HG03135 (cell line): ENCODE results near the gene PANK2.
"Not testable (repeated sequence)": the region's sequence is repeated elsewhere in the genome, so short reads cannot be mapped to it uniquely, and the experiment has no call there.

Experiments
- ATAC-seq: cut with Tn5 transposase; IDR thresholded peaks from one replicate; pipeline ENCODE4 v1.9.1; 2021; ENCODE audit warnings: mild to moderate bottlenecking, moderate library complexity; ENCODE audit not compliant: unreplicated experiment

PANK2 gene

DNA sequence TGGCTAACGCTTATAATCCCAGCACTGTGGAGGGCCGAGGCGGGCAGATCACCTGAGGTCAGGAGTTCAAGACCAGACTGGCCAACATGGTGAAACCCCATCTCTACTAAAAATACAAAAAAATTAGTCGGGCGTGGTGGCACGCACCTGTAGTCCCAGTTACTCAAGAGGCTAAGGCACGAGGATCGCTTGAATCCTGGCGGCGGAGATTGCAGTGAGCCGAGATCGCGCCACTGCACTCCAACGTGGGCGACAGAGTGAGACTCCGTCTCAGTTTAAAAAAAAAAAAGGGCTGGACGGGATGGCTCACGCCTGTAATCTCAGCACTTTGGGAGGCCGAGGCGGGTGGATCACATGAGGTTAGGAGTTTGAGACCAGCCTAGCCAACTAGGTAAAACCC lies 83.4 kb downstream of the PANK2 start:
- not testable (repeated sequence) for ATAC-seq

- no peak for ATAC-seq
Observed at GRCh38 chr20:3973705-3974104, 84.5 kb downstream of the PANK2 start.

- ATAC-seq = no peak
Observed at GRCh38 chr20:3976511-3976910, 87.3 kb downstream of the PANK2 start.
